Keratinocyte (primary cell): ENCODE data around the gene SH3PXD2A. TPM values are rescaled to one million over a fixed set of nuclear protein-coding genes. Genes with fewer than 3 reads are reported as not detected.

Experiments used
- DNase-seq: peaks from one replicate; pipeline ENCODE4 v3.0.0-alpha.2; 2011; ENCODE audit warnings: low read depth, missing footprints, low spot score
- FAIRE-seq: peaks from 2 replicates; lab custom pipeline; 2011; peaks lifted over from hg19 to GRCh38; lab: Jason Lieb, UNC
- H2AFZ ChIP-seq: 2 replicates; pipeline ENCODE4 v1.6.0; 2012; ENCODE audit warnings: low read length, control low read depth, inconsistent platforms; ENCODE audit not compliant: control insufficient read depth
- H3K27ac ChIP-seq: 2 replicates; pipeline ENCODE4 v1.5.1; 2011; ENCODE audit warnings: low read length; ENCODE audit not compliant: control insufficient read depth, insufficient read depth
- H3K27me3 ChIP-seq: 3 replicates; pipeline ENCODE4 v1.6.0; 2011; ENCODE audit warnings: low read length; ENCODE audit not compliant: control insufficient read depth, insufficient read depth; ENCODE audit errors: extremely low read depth
- H3K36me3 ChIP-seq, 2 experiments: 2 replicates in 1 of 2; 3 replicates in 1 of 2; pipeline ENCODE4 v1.5.1; 2011; ENCODE audit warnings: low read length in 2 of 2, mild to moderate bottlenecking in 1 of 2; ENCODE audit not compliant: control insufficient read depth in 2 of 2, insufficient read depth in 2 of 2; ENCODE audit errors: extremely low read depth in 1 of 2
- H3K4me1 ChIP-seq: 3 replicates; pipeline ENCODE4 v1.5.1; 2011; ENCODE audit warnings: low read length; ENCODE audit not compliant: control insufficient read depth, insufficient read depth; ENCODE audit errors: extremely low read depth
- H3K4me2 ChIP-seq: 3 replicates; pipeline ENCODE4 v1.6.0; 2011; ENCODE audit warnings: low read depth, low read length; ENCODE audit not compliant: control insufficient read depth, insufficient read depth; ENCODE audit errors: extremely low read depth
- H3K4me3 ChIP-seq, 3 experiments: fragments of 200-600 bp in 1 of 3; sonication (generic) in 1 of 3; 2 replicates in 2 of 3; 3 replicates in 1 of 3; pipeline ENCODE4 v1.5.1; 2011 to 2016; ENCODE audit warnings: low read length in 3 of 3, mild to moderate bottlenecking in 3 of 3, control low read depth in 2 of 3, inconsistent platforms in 1 of 3, low read depth in 1 of 3, mixed read lengths in 1 of 3, mixed run types in 1 of 3, moderate library complexity in 1 of 3; ENCODE audit not compliant: control insufficient read depth in 2 of 3, insufficient read depth in 2 of 3; ENCODE audit errors: extremely low read depth in 1 of 3
- H3K79me2 ChIP-seq: 2 replicates; pipeline ENCODE4 v1.6.0; 2012; ENCODE audit warnings: low read length; ENCODE audit not compliant: control insufficient read depth, insufficient read depth
- H3K9ac ChIP-seq: 3 replicates; pipeline ENCODE4 v1.6.0; 2011; ENCODE audit warnings: low read length; ENCODE audit not compliant: control insufficient read depth, insufficient read depth; ENCODE audit errors: extremely low read depth
- H3K9me1 ChIP-seq: 3 replicates; pipeline ENCODE4 v1.6.0; 2011; ENCODE audit warnings: low read length; ENCODE audit not compliant: control insufficient read depth, insufficient read depth; ENCODE audit errors: extremely low read depth
- H3K9me3 ChIP-seq: 2 replicates; pipeline ENCODE4 v1.5.1; 2012; ENCODE audit warnings: low read depth, low read length; ENCODE audit not compliant: control insufficient read depth
- H4K20me1 ChIP-seq: 3 replicates; pipeline ENCODE4 v1.6.0; 2011; ENCODE audit warnings: low read length; ENCODE audit not compliant: control insufficient read depth, insufficient read depth; ENCODE audit errors: extremely low read depth
- CTCF ChIP-seq, 3 experiments: IDR thresholded peaks in 1 of 3; conservative IDR thresholded peaks in 1 of 3; optimal IDR thresholded peaks in 1 of 3; 2 replicates in 2 of 3; 3 replicates in 1 of 3; pipeline versions ENCODE3 to v1.5.1; 2011; ENCODE audit warnings: low read length in 3 of 3, mild to moderate bottlenecking in 3 of 3, moderate library complexity in 2 of 3, control low read depth in 1 of 3, inconsistent platforms in 1 of 3; ENCODE audit not compliant: insufficient read depth in 2 of 3; ENCODE audit errors: extremely low read depth in 1 of 3
- EZH2 ChIP-seq: IDR thresholded peaks from one replicate; pipeline ENCODE4 v1.6.1; 2012; ENCODE audit warnings: inconsistent platforms, mild to moderate bottlenecking, low read length, moderate library complexity
- dilution Hi-C: fragments of 300-500 bp; cut with MboI; formaldehyde crosslinking; loops from one replicate; pipeline ENCODE4 v1.7.0; 2020; ENCODE audit warnings: low sequenced_read_pairs; ENCODE audit not compliant: extremely low pct_ligation_motif_present
- polyA plus RNA-seq, 5 experiments: library from polyadenylated mRNA; depleted of rRNA in 3 of 5; stranded (reverse) in 3 of 5; stranded (forward) in 1 of 5; unstranded in 1 of 5; fragments of >200 nt; gene quantifications; 1 replicate in 1 of 5; 2 replicates in 3 of 5; 3 replicates in 1 of 5; pipeline versions ENCODE4 v1.2.1 to v1.2.3, GENCODE V29; 2011 to 2012; ENCODE audit warnings: missing spikeins in 2 of 5, low read depth in 1 of 5, low replicate concordance in 1 of 5

Gene SH3PXD2A
- polyA plus RNA-seq, 1 donor (not counting 4 experiments of a cell fraction or from before 2014, with no cell fraction given) = 33.9 TPM

GRCh38 chr10:103838070-103838395 is 17.3 kb downstream of the SH3PXD2A start:
- TF ChIP-seq EZH2 (no peak), CTCF (optimal IDR thresholded peaks at IDR 0.05 in 1 of 3, IDR thresholded peaks at IDR 0.05 in 1 of 3, conservative IDR thresholded peaks at IDR 0.05 in 1 of 3; ENCODE audit: extremely low read depth in 1 of 3, insufficient read depth in 2 of 3, low read length in 3 of 3) (no peak)
- Histone ChIP-seq H3K4me2 (peak overlapping the region; percentile 60), H3K79me2 (peaks cover 98% of the 10 kb centered on the region)

GRCh38 chr10:103837370-103838069 is 17.9 kb downstream of the SH3PXD2A start:
- Histone ChIP-seq H2AFZ (no peak overlapping the region), H3K4me3 (peak overlapping the region in 2 of 3 experiments; percentile 8 to 10), H3K9ac (peak overlapping the region; percentile 35), H3K9me1 (peaks cover 26% of the 10 kb centered on the region), H3K27me3 (no peaks in the 10 kb centered on the region), H3K4me1 (peaks cover 59% of the 10 kb centered on the region), H4K20me1 (peaks cover 73% of the 10 kb centered on the region), H3K4me2 (peak overlapping the region; percentile 60), H3K79me2 (peaks cover 98% of the 10 kb centered on the region), H3K27ac (peak overlapping the region; percentile 64), H3K36me3 (peaks cover 27 to 60% of the 10 kb centered on the region in 2 experiments), H3K9me3 (no peaks in the 10 kb centered on the region)
- dilution Hi-C loops = no loop called here
- FAIRE-seq (peak; percentile 9), DNase-seq (no peak)
- no peak for TF ChIP-seq CTCF (optimal IDR thresholded peaks at IDR 0.05 in 1 of 3, IDR thresholded peaks at IDR 0.05 in 1 of 3, conservative IDR thresholded peaks at IDR 0.05 in 1 of 3; ENCODE audit: extremely low read depth in 1 of 3, insufficient read depth in 2 of 3, low read length in 3 of 3)
- no peak for TF ChIP-seq EZH2

More at GRCh38 chr10:103838070-103838395, 17.3 kb downstream of the SH3PXD2A start:
- Histone ChIP-seq H3K4me1 (peaks cover 63% of the 10 kb centered on the region), H3K36me3 (peaks cover 27 to 61% of the 10 kb centered on the region in 2 experiments), H3K27me3 (no peaks in the 10 kb centered on the region), H2AFZ (no peak overlapping the region), H3K9me3 (no peaks in the 10 kb centered on the region), H3K9ac (peak overlapping the region; percentile 33), H3K27ac (peak overlapping the region; percentile 64), H4K20me1 (peaks cover 73% of the 10 kb centered on the region), H3K9me1 (peaks cover 26% of the 10 kb centered on the region), H3K4me3 (peak overlapping the region in 2 of 3 experiments; percentile 4 to 10)
- FAIRE-seq (no peak), DNase-seq (no peak)
- dilution Hi-C loops = no loop called here
